Neural crest cell (in vitro differentiated cells): ENCODE data around the gene ATAD1. TPM values are rescaled to one million over a fixed set of nuclear protein-coding genes. Genes with fewer than 3 reads are reported as not detected.
"Not testable (repeated sequence)": the region's sequence is repeated elsewhere in the genome, so short reads cannot be mapped to it uniquely, and the experiment has no call there.

Experiments used
- DNase-seq: peaks from one replicate; pipeline ENCODE4 v3.0.0; 2021; ENCODE audit warnings: low read depth, mixed read lengths, low spot score
- H3K27ac Mint-ChIP-seq: one replicate; pipeline ENCODE4 v1.8.0; 2021; ENCODE audit warnings: mild to moderate bottlenecking, mixed read lengths; ENCODE audit not compliant: unreplicated experiment
- H3K27me3 Mint-ChIP-seq: 2 replicates; pipeline ENCODE4 v1.8.0; 2021; ENCODE audit warnings: low read depth, mild to moderate bottlenecking, mixed read lengths
- H3K36me3 Mint-ChIP-seq: 2 replicates; pipeline ENCODE4 v1.8.0; 2021; ENCODE audit warnings: low read depth, mild to moderate bottlenecking, mixed read lengths
- H3K4me1 Mint-ChIP-seq: 2 replicates; pipeline ENCODE4 v1.8.0; 2021; ENCODE audit warnings: mixed read lengths
- H3K4me3 Mint-ChIP-seq: one replicate; pipeline ENCODE4 v1.8.0; 2021; ENCODE audit warnings: mild to moderate bottlenecking, mixed read lengths
- H3K9me3 Mint-ChIP-seq: 2 replicates; pipeline ENCODE4 v1.8.0; 2021; ENCODE audit warnings: mixed read lengths
- CTCF ChIP-seq: fragments of 200-600 bp; sonication (generic); conservative IDR thresholded peaks from 2 replicates; pipeline ENCODE4 v1.5.0; 2021; ENCODE audit warnings: antibody characterized with exemption, mild to moderate bottlenecking
- total RNA-seq: library from RNA; stranded (reverse); gene quantifications from 2 replicates; pipeline ENCODE4 v1.2.1, GENCODE V29; 2021

The ATAD1 gene
- total RNA-seq, 1 donor from 2014 or later = 43.6 TPM

- Mint-ChIP-seq H3K4me1 (no peaks in the 10 kb centered on the region), H3K36me3 (peaks cover 82% of the 10 kb centered on the region), H3K27ac (no peak overlapping the region), H3K9me3 (peaks cover 36% of the 10 kb centered on the region), H3K27me3 (no peaks in the 10 kb centered on the region), H3K4me3 (no peak overlapping the region)
- no peak for TF ChIP-seq CTCF
- DNase-seq = no peak
Measured at GRCh38 chr10:87804939-87805569, 13.0 kb downstream of the ATAD1 start.

- Mint-ChIP-seq H3K27me3 (no peaks in the 10 kb centered on the region), H3K27ac (no peak overlapping the region), H3K4me3 (no peak overlapping the region), H3K9me3 (peaks cover 36% of the 10 kb centered on the region), H3K36me3 (peaks cover 81% of the 10 kb centered on the region), H3K4me1 (no peaks in the 10 kb centered on the region)
- DNase-seq = no peak
- no peak for TF ChIP-seq CTCF
Measured at GRCh38 chr10:87803831-87804230, 14.2 kb downstream of the ATAD1 start.

GRCh38 chr10:87803328-87803727 lies 14.7 kb downstream of the ATAD1 start:
- Mint-ChIP-seq H3K9me3 (peaks cover 36% of the 10 kb centered on the region), H3K36me3 (peaks cover 80% of the 10 kb centered on the region), H3K27me3 (no peaks in the 10 kb centered on the region), H3K4me1 (no peaks in the 10 kb centered on the region), H3K27ac (no peak overlapping the region), H3K4me3 (no peak overlapping the region)
- DNase-seq = no peak
- TF ChIP-seq CTCF = no peak

GRCh38 chr10:87801813-87802435 lies 16.1 kb downstream of the ATAD1 start:
- not testable (repeated sequence) for H3K27ac Mint-ChIP-seq, DNase-seq, H3K27me3 Mint-ChIP-seq, H3K4me1 Mint-ChIP-seq, H3K4me3 Mint-ChIP-seq
- H3K9me3 Mint-ChIP-seq = peaks cover 37% of the 10 kb centered on the region
- peaks cover 80% of the 10 kb centered on the region for H3K36me3 Mint-ChIP-seq

GRCh38 chr10:87799860-87800259 lies 18.2 kb downstream of the ATAD1 start:
- peaks cover 24% of the 10 kb centered on the region for H3K9me3 Mint-ChIP-seq
- peaks cover 62% of the 10 kb centered on the region for H3K36me3 Mint-ChIP-seq
- no peak for DNase-seq
- H3K27ac Mint-ChIP-seq = no peak overlapping the region
- no peaks in the 10 kb centered on the region for H3K4me1 Mint-ChIP-seq
- no peak for TF ChIP-seq CTCF
- H3K27me3 Mint-ChIP-seq = no peaks in the 10 kb centered on the region
- H3K4me3 Mint-ChIP-seq = no peak overlapping the region

- TF ChIP-seq CTCF = no peak
- H3K36me3 Mint-ChIP-seq = peaks cover 52% of the 10 kb centered on the region
Measured at GRCh38 chr10:87798082-87798481, 19.9 kb downstream of the ATAD1 start.

More at GRCh38 chr10:87798082-87798481, 19.9 kb downstream of the ATAD1 start:
- H3K9me3 Mint-ChIP-seq = peaks cover 11% of the 10 kb centered on the region
- H3K4me3 Mint-ChIP-seq = no peak overlapping the region
- H3K27me3 Mint-ChIP-seq = no peaks in the 10 kb centered on the region
- no peaks in the 10 kb centered on the region for H3K4me1 Mint-ChIP-seq
- no peak for DNase-seq
- no peak overlapping the region for H3K27ac Mint-ChIP-seq
